NOMO-1 treated with DMSO at 0.1 percent for 48 hours (cell line): ENCODE measurements around the gene MAB21L1.

Experiments used
- DNase-seq: peaks from one replicate; lab custom pipeline; 2025; ENCODE audit not compliant: unreplicated experiment; lab: John Stamatoyannopoulos, UW

Gene MAB21L1

GRCh38 chr13:35480346-35480745, 3.9 kb upstream of the MAB21L1 start:
- DNase-seq = no peak

DNA sequence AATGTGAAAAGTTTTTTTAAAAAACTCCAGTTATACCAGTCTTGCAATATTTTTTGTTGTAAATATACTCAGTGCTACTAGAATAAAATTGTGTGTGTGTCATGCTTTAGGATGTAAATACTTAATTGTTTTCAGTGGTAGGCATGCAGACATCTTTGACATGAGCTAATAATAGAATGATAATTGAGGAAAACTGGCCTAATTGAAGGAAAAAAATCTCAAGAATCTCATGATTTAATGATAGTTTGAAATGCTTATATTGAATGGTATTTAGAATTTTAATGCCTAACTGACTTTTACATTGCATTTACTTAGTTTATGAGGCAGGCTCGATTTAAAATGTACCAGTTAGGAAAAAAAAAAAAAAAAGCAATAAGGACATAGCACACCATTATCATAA, 3.2 kb upstream of the MAB21L1 start:
- no peak for DNase-seq

- no peak for DNase-seq
These were observed 2.6 kb upstream of the MAB21L1 start for GRCh38 chr13:35479038-35479492.

GRCh38 chr13:35478271-35479037, 2.0 kb upstream of the MAB21L1 start:
- no peak for DNase-seq

GRCh38 chr13:35477386-35477946, 977 bp upstream of the MAB21L1 start:
- no peak for DNase-seq

DNA sequence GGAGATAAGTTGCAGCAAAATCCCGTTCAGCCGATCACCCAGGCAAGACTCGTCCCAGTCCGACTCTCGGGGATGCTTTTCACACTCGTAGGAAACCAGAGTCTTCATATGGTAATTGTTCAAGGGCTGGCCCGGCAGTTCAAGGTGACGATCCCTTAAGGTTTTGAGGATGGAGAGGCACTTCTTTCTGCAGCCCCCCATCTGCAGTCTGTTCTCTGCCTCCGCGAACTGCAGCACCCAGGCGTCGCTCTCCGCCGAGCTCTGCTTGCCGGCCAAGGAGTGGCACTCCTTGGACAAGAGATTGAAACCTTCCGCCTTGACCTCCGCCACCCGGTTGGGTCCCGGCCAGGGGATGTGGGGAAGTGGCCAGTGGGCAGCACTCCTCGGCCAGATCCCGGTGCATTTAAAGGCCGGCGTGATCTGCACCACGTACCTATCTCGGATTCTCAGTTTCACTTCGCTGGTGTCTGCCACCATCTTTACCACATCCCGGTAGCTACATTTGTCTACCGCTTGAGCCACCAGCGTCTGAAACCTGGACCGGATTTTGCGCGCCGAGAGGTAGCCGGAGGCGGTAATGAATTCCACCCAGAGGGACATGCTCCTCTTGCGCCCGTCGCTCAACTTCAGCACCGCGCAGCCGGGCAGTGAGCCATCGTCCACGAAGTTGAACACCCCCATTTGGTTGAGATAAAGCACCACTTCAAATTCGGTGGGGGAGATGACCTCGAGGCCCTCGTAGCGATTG, 1.1 kb downstream of the MAB21L1 start:
- no peak for DNase-seq

DNA sequence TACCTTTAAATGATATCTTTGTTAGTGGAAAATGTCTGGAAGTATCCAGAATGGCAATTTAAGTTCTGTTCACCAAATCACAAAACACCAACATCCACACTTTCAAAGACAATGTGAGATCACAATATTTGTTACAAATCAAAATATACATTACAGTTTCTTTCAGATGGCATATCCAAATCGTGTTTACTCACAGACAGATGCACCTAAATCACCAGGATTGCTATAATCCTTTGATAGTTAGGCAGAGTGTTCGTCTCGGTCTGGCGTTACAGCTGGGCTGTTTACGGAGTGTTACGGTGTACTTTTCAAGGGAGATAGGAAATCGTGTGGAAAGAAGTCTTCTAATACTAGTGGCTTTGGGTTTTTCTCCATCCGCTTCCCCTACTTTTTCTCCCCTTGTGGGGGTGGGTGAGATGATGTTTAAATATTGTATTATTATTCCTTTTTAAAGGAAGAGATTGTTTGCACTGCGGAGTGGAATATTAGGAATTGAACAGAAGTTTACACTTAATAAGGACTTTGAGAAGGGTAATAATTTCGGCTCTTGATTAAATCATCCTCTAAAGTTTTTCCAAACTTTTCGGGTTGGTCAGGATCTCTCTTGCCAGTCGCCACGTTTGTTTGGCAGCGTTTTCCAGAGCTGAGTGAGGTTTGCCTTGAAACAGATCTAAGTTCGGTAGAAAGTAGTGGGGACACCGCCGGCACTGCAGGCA, 1.8 kb downstream of the MAB21L1 start:
- DNase-seq = no peak

- DNase-seq = no peak
These were observed 2.7 kb downstream of the MAB21L1 start for GRCh38 chr13:35473802-35474201.

DNA sequence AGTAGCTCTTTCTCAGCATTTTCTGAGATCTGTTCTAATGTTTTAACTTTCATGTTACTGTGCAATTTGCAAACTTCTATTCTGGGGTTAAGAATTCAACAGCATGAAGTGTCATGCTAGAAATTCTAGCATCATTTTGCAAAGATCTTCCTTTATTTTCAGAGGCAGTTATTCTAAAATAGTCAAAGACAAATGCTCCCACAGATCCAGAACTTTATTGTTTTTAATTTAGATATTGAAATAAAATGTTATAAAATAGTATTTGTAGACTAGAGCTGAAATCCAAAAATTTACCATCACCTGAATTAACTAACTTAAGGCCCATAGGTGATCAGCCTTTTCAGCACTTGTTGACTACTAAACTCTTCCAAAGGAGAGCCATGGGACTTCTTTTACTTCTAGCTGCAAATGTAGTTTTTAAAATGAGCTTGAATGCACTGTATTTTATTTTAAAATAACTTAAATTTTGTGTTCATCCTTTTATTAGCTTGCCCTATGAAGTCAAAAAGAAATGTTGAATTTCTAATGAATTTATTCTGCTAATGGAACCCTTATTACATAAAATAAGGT, 3.2 kb downstream of the MAB21L1 start:
- DNase-seq = no peak

DNA sequence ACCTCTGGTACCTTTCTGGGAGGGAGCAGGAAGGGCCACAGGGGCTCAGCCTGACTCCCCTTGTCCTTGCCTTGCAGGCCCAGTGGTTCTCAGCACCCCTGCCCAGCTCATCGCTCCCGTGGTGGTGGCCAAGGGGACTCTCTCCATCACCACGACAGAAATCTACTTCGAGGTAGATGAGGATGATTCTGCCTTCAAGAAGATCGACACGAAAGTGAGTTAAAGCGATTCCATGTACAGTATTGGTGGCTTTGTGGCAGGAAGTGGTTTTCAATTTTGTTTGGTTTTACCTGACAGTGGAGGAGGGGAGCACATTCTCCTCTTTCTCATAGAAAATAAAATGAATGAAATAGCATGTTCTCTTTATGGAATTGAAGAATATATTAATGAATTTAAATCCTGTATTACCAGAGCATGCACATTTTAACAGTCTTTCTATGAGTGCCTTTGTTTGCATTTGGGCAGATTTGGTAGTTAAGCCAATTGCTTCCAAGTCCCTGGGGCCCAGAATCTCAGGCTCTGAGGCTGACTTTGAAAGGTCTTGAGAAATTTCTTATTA, 4.1 kb downstream of the MAB21L1 start:
- no peak for DNase-seq

GRCh38 chr13:35471706-35472322, 4.7 kb downstream of the MAB21L1 start:
- DNase-seq = no peak

DNA sequence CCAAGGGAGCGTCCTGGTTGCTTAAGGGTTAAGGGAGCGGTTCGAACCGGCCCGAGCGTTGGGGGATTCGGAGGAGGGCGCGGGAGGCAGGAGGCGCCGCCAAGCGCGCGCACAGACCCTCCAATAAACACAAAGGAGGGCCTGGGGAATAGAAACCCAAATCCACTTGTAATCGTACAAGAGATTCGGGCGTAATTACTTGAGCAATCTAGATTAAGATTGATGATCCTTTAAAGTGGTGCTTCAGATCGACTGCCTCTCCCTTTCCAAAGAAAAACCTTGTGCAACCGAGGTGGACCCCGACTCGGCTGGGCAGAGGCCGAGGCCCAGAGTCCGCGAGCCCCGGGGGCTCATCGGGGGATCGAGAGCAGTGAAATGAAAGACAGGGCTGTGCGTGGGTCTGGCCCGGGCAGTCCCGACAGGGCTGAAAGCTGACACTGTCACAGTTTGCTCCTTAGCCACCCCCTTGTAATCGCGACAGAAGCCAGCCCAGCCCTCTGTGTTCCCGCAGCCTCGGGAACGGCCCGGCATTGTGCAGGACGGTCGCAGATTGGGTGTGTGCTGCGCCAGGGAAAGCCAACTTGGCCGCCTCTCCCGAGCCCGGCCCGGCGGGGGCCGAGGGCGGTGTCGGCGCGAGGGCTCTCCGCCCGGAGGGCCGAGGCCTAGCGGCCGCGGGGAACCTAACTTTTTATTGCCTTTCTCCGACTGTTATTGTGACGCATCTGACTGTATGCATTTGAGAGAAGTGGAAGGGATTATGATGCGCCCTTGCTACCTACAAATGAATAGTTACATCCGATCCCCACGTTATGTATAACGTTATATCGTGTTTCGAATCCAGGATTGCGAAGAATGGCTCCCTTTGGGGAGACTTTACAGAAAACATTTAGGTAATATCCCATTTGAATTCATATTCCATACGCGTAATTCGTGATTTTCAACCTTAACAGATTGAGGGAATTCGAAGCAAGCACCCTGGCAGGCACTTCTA, 5.5 kb downstream of the MAB21L1 start:
- DNase-seq = no peak

DNA sequence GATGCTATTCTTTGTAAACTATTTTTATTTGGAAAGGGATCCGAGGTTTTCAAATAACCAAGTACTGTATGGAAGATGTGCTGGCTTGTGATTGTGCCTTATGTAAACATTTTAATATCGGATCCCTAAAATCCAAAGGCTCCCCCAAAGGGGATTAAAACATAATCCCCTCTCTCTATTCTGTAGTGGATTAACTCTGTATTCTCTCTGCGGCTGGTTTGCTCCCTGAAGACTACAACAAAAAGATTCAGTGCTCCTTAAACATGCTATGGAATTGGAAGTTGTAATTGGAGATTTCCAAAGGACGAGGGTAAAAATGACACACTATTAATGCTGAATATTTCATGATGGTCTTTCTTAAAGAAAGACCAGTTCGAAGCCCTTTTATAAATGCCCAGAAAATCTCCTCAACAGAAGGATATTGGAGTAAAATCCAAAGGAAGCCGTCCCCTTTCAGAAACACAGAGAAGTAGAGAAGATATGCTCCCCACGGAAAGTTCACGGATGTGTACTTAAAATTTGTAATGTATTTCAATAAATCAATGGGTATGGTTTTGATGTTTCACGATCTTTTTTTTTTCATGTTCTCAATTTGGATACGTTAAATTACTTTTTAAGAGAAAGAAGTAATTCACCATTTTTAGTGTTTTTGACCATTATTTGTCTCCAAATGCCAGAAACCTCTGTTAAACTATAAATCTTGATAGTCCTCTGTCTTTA, 6.5 kb downstream of the MAB21L1 start:
- DNase-seq = no peak

- DNase-seq = no peak
These were observed 8.3 kb downstream of the MAB21L1 start for GRCh38 chr13:35468195-35468594.

DNA sequence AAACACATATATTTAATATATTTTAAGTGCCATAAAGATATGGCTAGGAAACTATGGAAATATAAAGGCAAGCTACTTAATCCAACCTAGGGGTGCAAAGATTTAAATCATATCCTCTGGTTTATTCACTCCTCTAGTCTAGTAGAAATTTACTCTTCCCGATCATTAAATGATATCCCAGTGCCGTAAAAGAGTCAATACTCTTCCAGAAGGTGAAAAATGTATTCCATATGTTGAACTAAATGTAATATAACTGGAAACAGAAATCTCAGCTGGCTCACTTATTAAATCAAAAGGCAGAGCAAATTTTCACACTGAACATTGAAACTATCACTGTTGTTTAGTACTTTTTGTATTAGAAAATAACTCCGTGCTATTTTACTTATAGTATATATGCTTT, 11.1 kb downstream of the MAB21L1 start:
- DNase-seq = no peak

GRCh38 chr13:35460061-35460460, 16.4 kb downstream of the MAB21L1 start:
- DNase-seq = no peak

- DNase-seq = no peak
These were observed 19.2 kb downstream of the MAB21L1 start for GRCh38 chr13:35457258-35457657.

DNA sequence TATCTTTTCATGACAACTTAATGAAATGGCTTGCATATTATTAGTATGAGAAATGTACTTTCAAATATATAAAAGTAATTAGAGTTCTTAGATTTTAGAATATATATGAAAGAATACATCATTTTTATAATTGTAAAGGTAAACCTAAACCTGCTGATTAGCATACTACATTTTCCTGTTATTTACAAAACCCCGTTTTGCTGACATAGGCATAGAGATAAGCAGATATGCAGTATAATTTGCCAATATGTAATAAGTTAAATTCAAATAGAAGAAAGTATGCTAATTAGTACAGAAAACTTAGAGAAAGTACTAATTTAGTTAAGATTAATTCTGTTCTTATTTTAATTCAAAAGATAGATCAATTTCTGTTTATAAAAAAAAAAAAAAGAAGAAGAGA, 21.5 kb downstream of the MAB21L1 start:
- no peak for DNase-seq

DNA sequence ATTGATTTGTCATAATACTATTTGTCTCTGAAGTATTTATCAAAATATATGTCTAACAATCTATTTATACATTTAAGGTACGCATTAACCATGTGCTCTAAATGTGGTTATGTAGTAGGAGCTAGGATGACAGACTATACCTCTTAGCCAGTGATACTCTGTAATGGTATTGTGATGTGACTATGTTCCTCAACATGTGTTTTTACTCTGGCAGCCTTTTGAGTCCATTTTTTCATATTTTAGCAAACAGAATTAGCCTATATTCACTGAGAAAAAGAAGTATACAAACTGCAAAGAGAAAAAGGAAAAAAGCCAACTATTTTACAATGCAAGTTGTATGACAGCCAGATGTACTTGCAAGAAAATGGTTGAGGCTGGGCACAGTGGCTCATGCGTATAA, 26.7 kb downstream of the MAB21L1 start:
- DNase-seq = no peak
